Measurements from ENCODE around the gene CACNA2D4. TPM values are rescaled to one million over a fixed set of nuclear protein-coding genes. Genes with fewer than 3 reads are reported as not detected.
A peak's percentile ranks its signal among the peaks of the same experiment; 100 is the strongest.

The CACNA2D4 gene
- total and polyA plus RNA-seq, 12 donors: 0.54 to 9.1 (median 3.1) TPM

GRCh38 chr12:1920436-1920835, 2.0 kb upstream of the CACNA2D4 start:
- peak in 1 of 7 donors; percentile 17 for DNase-seq
- no peaks in the 10 kb centered on the region for H3K9me3 ChIP-seq (replicated peaks in 1 of 3)
- no peak overlapping the region for H3K27ac ChIP-seq
- WGBS, 4 donors: 92 to 96% (median 93%) methylated on average over 13 of the region's 13 CpGs
- H3K27me3 ChIP-seq: no peaks in the 10 kb centered on the region
- H3K4me1 ChIP-seq (replicated peaks in 1 of 2): peaks cover 6% of the 10 kb centered on the region in 2 donors
- intact Hi-C loops (cut with DNase I): no loop called here
- no peak overlapping the region for H3K4me3 ChIP-seq
- TF ChIP-seq CTCF (IDR thresholded peaks at IDR 0.05) (no peak), POLR2A (IDR thresholded peaks at IDR 0.05) (no peak)
- no peaks in the 10 kb centered on the region for H3K36me3 ChIP-seq (replicated peaks in 1 of 2)

GRCh38 chr12:1919763-1920162, 1.3 kb upstream of the CACNA2D4 start:
- no peak overlapping the region for H3K4me3 ChIP-seq
- H3K36me3 ChIP-seq (replicated peaks in 1 of 2): no peaks in the 10 kb centered on the region
- TF ChIP-seq POLR2A (IDR thresholded peaks at IDR 0.05) (no peak), CTCF (IDR thresholded peaks at IDR 0.05) (no peak)
- H3K9me3 ChIP-seq (replicated peaks in 1 of 3): no peaks in the 10 kb centered on the region
- H3K27ac ChIP-seq: no peak overlapping the region
- H3K27me3 ChIP-seq: no peaks in the 10 kb centered on the region
- WGBS, 4 donors: 88 to 95% (median 92%) methylated on average over 3 of the region's 3 CpGs
- intact Hi-C loops (cut with DNase I): no loop called here
- H3K4me1 ChIP-seq (replicated peaks in 1 of 2): peaks cover 6% of the 10 kb centered on the region in 2 donors
- DNase-seq: no peak

- Histone ChIP-seq H3K36me3 (replicated peaks in 1 of 2) (no peaks in the 10 kb centered on the region), H3K4me3 (no peak overlapping the region), H3K27me3 (no peaks in the 10 kb centered on the region), H3K27ac (peak overlapping the region in 1 of 5 donors; percentile 75), H3K9me3 (replicated peaks in 1 of 3) (no peaks in the 10 kb centered on the region), H3K4me1 (replicated peaks in 1 of 2) (peaks cover 6% of the 10 kb centered on the region in 2 donors)
- TF ChIP-seq CTCF (IDR thresholded peaks at IDR 0.05): no peak
- no peak for TF ChIP-seq POLR2A (IDR thresholded peaks at IDR 0.05)
- DNase-seq: peak in 3 of 7 donors; percentile 5 to 27 (median 6)
- intact Hi-C loops (cut with DNase I): no loop called here
- 92 to 95% (median 93%) methylated on average over 5 of the region's 5 CpGs for WGBS, 4 donors
Observed at GRCh38 chr12:1919284-1919683, 832 bp upstream of the CACNA2D4 start.

GRCh38 chr12:1918884-1919236, 408 bp upstream of the CACNA2D4 start:
- TF ChIP-seq POLR2A (IDR thresholded peaks at IDR 0.05): no peak
- TF ChIP-seq CTCF (IDR thresholded peaks at IDR 0.05): no peak
- Histone ChIP-seq H3K4me3 (peak overlapping the region in 1 of 4 donors; percentile 18), H3K27me3 (no peaks in the 10 kb centered on the region), H3K27ac (peak overlapping the region in 1 of 5 donors; percentile 75), H3K4me1 (replicated peaks in 1 of 2) (peaks cover 6% of the 10 kb centered on the region in 2 donors), H3K9me3 (replicated peaks in 1 of 3) (no peaks in the 10 kb centered on the region), H3K36me3 (replicated peaks in 1 of 2) (no peaks in the 10 kb centered on the region)
- WGBS, 4 donors: 66 to 95% (median 79%) methylated on average over 4 to 6 of the region's 6 CpGs
- intact Hi-C loops (cut with DNase I): no loop called here
- DNase-seq: peak in 3 of 7 donors; percentile 10 to 45 (median 16)

All from adrenal gland (tissue), 12 donors.